ENCODE data around the gene KMO.

- TF ChIP-seq, protein P1, sequence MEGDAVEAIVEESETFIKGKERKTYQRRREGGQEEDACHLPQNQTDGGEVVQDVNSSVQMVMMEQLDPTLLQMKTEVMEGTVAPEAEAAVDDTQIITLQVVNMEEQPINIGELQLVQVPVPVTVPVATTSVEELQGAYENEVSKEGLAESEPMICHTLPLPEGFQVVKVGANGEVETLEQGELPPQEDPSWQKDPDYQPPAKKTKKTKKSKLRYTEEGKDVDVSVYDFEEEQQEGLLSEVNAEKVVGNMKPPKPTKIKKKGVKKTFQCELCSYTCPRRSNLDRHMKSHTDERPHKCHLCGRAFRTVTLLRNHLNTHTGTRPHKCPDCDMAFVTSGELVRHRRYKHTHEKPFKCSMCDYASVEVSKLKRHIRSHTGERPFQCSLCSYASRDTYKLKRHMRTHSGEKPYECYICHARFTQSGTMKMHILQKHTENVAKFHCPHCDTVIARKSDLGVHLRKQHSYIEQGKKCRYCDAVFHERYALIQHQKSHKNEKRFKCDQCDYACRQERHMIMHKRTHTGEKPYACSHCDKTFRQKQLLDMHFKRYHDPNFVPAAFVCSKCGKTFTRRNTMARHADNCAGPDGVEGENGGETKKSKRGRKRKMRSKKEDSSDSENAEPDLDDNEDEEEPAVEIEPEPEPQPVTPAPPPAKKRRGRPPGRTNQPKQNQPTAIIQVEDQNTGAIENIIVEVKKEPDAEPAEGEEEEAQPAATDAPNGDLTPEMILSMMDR (IDR thresholded peaks at IDR 0.05; ENCODE audit: low read depth, low read length, poor library complexity, severe bottlenecking): no peak
- no peak for TF ChIP-seq EZH2phosphoT487 (IDR thresholded peaks at IDR 0.05; ENCODE audit: borderline replicate concordance, low read length)
Measured at GRCh38 chr1:241553886-241554592, 21.9 kb downstream of the KMO start.
